WERI-Rb-1 (cell line): ENCODE measurements around the gene FZD2.
A peak's percentile ranks its signal among the peaks of the same experiment; 100 is the strongest.

Source experiments
- DNase-seq: peaks from one replicate; pipeline ENCODE4 v3.0.0-alpha.2; 2020
- H3K27ac ChIP-seq: fragments of 250-450 bp; sonication (Bioruptor Pico); 2 replicates; pipeline ENCODE4 v1.5.1; 2020; ENCODE audit warnings: mild to moderate bottlenecking, moderate library complexity
- H3K27me3 ChIP-seq: fragments of 250-450 bp; sonication (Bioruptor Pico); 2 replicates; pipeline ENCODE4 v1.5.1; 2021; ENCODE audit warnings: mild to moderate bottlenecking, low read depth, moderate library complexity; ENCODE audit not compliant: insufficient read depth, severe bottlenecking
- H3K36me3 ChIP-seq: fragments of 250-450 bp; sonication (Bioruptor Pico); 2 replicates; pipeline ENCODE4 v1.5.1; 2020; ENCODE audit warnings: mild to moderate bottlenecking, moderate library complexity
- H3K4me3 ChIP-seq: 2 replicates; pipeline ENCODE4 v1.5.1; 2011; ENCODE audit warnings: low read depth, mild to moderate bottlenecking, control low read depth, low read length
- H3K9me3 ChIP-seq: fragments of 250-450 bp; sonication (Bioruptor Pico); 2 replicates; pipeline ENCODE4 v1.5.1; 2021; ENCODE audit warnings: mild to moderate bottlenecking, moderate library complexity; ENCODE audit not compliant: severe bottlenecking
- CTCF ChIP-seq: IDR thresholded peaks from 2 replicates; pipeline ENCODE4 v1.5.1; 2011; ENCODE audit warnings: low read depth, mild to moderate bottlenecking, control low read depth, inconsistent platforms, low read length

Gene FZD2

DNA sequence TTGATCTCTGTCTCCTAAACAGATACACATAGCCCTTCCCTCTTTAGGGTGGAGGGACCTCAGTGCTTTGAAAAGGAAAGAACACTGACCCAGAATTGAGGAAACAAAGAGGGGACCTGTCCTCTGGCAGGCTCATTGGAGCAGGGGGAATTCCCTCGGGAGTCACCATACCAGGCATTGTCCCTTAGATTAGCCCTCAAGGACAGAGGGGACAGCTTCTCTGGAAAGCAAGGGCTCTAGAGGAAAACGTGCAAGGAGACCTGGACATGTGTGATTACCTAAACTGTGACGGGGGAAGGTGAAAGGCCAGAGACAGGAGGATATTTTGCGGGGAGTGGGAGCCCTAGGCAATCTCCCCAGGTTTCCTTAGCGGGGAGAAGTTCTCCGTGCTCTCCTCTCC is 7.6 kb upstream of the FZD2 start:
- Histone ChIP-seq H3K9me3 (no peaks in the 10 kb centered on the region), H3K27ac (no peak overlapping the region), H3K4me3 (no peak overlapping the region), H3K27me3 (no peaks in the 10 kb centered on the region), H3K36me3 (no peaks in the 10 kb centered on the region)
- DNase-seq: no peak
- no peak for TF ChIP-seq CTCF

DNA sequence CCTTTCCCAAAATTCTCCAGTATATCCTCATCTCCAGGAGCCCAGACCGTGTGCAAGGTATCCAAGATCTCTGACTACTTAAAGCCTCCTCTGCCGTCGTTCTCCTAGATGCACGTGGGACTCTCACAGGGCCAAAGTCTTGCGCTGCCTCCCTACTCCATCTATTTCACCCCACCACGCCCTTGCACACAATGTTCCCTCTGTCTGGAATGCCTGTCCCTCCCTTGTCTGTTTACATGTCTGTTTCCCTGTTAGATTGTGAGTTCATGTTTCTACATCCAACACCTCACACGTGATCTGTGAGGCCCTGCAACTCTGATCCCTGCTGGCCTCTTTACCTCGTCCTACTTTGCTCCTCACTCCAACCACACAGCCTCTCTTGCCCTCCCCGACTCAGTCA is 4.9 kb upstream of the FZD2 start:
- DNase-seq: no peak
- Histone ChIP-seq H3K9me3 (no peaks in the 10 kb centered on the region), H3K27me3 (no peaks in the 10 kb centered on the region), H3K27ac (no peak overlapping the region), H3K4me3 (no peak overlapping the region), H3K36me3 (no peaks in the 10 kb centered on the region)
- no peak for TF ChIP-seq CTCF

DNA sequence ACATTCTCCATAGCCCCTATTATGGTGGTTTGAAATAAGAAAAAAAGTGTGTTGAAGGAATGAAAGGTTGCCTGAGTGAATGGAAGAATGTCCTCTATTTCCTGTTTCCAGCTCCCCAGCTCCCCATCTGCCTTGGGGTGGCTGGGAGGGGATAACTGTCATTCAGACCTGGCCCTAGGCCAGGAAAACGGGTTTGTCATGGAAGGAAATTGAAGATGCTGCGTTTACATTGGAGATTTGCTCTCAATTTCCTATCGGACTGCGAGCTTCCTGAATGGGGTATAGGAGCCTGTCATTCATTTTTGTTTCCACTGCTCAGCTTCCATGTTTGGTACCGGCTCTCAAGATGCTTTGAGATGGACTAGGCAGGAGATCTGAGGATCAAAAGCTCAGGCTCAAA is 2.2 kb upstream of the FZD2 start:
- H3K27ac ChIP-seq: no peak overlapping the region

GRCh38 chr17:44556166-44556831 is 985 bp upstream of the FZD2 start:
- Histone ChIP-seq H3K27me3 (no peaks in the 10 kb centered on the region), H3K27ac (peak overlapping the region; percentile 39; the same call in 1 of the 2 replicates), H3K9me3 (no peaks in the 10 kb centered on the region), H3K4me3 (peak overlapping the region; percentile 72), H3K36me3 (peaks cover 3% of the 10 kb centered on the region; the same call in 1 of the 2 replicates)
- TF ChIP-seq CTCF: no peak
- peak; percentile 37 for DNase-seq

More for the DNA sequence above, 2.2 kb upstream of the FZD2 start:
- H3K9me3 ChIP-seq: no peaks in the 10 kb centered on the region
- H3K36me3 ChIP-seq: peaks cover 3% of the 10 kb centered on the region; the same call in 1 of the 2 replicates
- DNase-seq: no peak
- TF ChIP-seq CTCF: no peak
- no peaks in the 10 kb centered on the region for H3K27me3 ChIP-seq
- H3K4me3 ChIP-seq: no peak overlapping the region

GRCh38 chr17:44557651-44558285 is 484 bp downstream of the FZD2 start:
- H3K36me3 ChIP-seq: peaks cover 3% of the 10 kb centered on the region; the same call in 1 of the 2 replicates
- H3K27ac ChIP-seq: no peak overlapping the region
- no peaks in the 10 kb centered on the region for H3K9me3 ChIP-seq
- H3K27me3 ChIP-seq: no peaks in the 10 kb centered on the region
- H3K4me3 ChIP-seq: peak overlapping the region; percentile 72
- DNase-seq: peak; percentile 45
- no peak for TF ChIP-seq CTCF
